GM13976 (cell line): ENCODE data around the gene MESD.

Experiments used
- DNase-seq: peaks from one replicate; pipeline ENCODE4 v3.0.0; 2012; ENCODE audit warnings: low spot score
- in situ Hi-C: fragments of 300-500 bp; cut with MboI; formaldehyde crosslinking; loops from one replicate; pipeline ENCODE4 v1.12.0; 2022; ENCODE audit warnings: low sequenced_read_pairs, mixed read lengths, inconsistent platforms; ENCODE audit not compliant: unreplicated experiment
- TF ChIP-seq, protein P1 (sequence below): IDR thresholded peaks from 2 replicates; pipeline ENCODE4 v1.5.1; 2012; ENCODE audit warnings: borderline replicate concordance, mild to moderate bottlenecking; ENCODE audit not compliant: insufficient read depth; ENCODE audit errors: extremely low read depth, missing control alignments, control extremely low read depth

MESD gene

GRCh38 chr15:81000624-81001151 lies 11.1 kb upstream of the MESD start, which contains the start of gene TLNRD1:
TLNRD1 (plus strand) TSS chr15:81000923; CDS start chr15:81002272, 1,349 bp downstream.
- in situ Hi-C loops = no loop called here
- TF ChIP-seq, protein P1, sequence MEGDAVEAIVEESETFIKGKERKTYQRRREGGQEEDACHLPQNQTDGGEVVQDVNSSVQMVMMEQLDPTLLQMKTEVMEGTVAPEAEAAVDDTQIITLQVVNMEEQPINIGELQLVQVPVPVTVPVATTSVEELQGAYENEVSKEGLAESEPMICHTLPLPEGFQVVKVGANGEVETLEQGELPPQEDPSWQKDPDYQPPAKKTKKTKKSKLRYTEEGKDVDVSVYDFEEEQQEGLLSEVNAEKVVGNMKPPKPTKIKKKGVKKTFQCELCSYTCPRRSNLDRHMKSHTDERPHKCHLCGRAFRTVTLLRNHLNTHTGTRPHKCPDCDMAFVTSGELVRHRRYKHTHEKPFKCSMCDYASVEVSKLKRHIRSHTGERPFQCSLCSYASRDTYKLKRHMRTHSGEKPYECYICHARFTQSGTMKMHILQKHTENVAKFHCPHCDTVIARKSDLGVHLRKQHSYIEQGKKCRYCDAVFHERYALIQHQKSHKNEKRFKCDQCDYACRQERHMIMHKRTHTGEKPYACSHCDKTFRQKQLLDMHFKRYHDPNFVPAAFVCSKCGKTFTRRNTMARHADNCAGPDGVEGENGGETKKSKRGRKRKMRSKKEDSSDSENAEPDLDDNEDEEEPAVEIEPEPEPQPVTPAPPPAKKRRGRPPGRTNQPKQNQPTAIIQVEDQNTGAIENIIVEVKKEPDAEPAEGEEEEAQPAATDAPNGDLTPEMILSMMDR = no peak
- peak; percentile 91 for DNase-seq

DNA sequence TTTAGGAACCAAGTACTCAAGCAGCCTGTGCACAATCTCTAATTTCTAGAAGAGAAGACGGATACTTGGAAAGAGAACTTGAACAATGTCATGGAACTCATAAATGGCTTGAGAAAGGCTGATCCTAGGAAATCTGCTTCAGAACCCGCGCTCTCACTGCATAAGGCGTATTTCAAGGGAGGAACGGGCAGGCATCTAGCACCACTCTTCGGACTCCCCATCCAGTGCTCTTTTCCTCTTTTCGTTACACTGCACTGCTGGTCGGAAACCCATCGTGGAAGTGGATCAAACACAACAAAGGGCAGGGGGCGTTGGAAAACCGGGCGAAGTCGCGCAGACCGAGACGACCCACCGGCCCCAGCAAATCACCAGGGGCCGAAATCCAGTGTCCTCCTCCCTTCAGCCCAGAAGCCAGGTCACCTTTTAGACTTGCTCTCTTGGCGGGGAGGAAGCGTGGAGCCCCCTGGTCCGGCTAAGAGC lies 10.6 kb upstream of the MESD start:
- no peak for DNase-seq
- in situ Hi-C loops = no loop called here
- TF ChIP-seq, protein P1 = no peak

DNA sequence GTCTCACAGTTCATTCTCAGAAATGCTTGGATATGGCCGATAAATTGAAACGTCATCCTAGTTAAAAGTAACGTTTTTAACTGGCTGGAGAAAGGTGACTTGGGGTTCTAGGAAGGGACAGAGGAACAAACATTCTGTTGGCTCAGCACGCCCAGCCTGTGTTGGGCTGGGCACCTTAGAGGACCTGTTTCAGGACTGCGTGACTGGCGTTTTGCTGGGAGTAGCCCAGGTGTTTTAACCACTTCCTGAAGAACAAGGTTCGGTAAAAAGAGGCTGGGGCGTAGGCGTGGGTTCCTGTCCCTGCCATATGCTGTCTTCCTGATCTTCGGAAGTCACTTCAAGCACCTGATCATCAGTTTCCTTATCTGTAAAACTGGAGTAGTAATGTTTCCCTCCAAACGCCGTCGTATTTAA lies 10.0 kb upstream of the MESD start:
- TF ChIP-seq, protein P1 = no peak
- in situ Hi-C loops = loop anchor here (25.0 kb wide), 1 partner anchor 263 kb away; no protein-coding TSS in a partner anchor
- DNase-seq = peak; percentile 41

DNA sequence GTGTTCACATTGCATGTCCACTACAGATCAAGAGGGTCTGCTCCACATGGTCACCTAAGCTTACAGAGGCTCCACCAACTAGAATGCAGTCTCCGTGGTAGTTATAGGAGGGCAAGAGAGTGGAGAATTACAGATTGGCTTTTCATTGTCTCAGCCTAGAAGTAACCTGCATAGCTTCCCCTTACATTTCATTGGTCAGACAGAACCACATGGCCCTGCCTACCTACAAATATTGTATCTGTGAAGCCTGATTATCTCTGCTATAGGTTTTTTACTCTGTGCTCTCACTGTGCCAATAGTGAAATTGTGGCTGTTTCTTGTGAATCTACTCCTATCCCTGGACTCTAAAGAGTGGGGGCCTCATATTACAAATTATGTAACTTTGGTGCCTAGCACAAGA lies 8.6 kb upstream of the MESD start:
- no peak for DNase-seq
- in situ Hi-C loops = loop anchor here (25.0 kb wide), 1 partner anchor 264 kb away; no protein-coding TSS in a partner anchor
- TF ChIP-seq, protein P1 = no peak

DNA sequence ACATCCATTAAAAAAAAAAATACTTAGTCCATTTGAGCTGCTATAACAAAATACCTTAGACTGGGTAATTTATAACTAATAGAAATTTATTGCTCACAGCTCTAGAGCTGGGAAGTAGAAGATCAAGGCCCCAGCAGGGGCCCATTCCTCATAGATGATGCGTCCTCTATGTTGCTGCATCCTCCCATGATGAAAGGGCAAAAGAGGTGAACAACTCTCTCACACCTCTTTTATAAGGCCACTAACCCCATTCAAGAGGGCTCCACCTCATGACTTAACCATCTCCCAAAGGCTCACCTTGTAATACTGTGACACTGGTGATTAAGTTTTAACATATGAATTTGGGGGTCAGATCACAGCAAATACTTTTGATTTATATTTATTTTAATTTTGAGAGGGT lies 8.1 kb upstream of the MESD start:
- in situ Hi-C loops = loop anchor here (25.0 kb wide), 1 partner anchor 265 kb away; no protein-coding TSS in a partner anchor
- TF ChIP-seq, protein P1 = no peak
- no peak for DNase-seq

DNA sequence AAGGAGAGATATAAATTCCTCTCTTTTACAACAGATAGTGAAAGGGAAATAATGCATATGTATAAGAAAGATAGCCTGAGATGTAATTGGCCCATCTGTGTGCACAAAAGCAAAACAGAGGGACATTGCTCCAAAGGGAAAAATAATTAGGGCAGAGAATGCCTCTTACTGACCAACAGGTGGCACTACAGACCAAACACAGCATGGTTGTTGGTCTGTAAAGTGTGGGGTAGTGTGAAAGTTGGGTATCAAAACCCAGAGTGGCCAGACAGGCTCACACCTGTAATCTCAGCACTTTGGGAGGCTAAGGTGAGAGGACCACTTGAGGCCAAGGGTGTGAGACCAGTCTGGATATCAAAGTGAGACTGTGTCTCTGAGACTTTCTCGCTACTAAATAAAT lies 6.6 kb upstream of the MESD start:
- DNase-seq = no peak
- in situ Hi-C loops = loop anchor here (25.0 kb wide), 1 partner anchor 266 kb away; no protein-coding TSS in a partner anchor
- TF ChIP-seq, protein P1 = peak; percentile 43

- DNase-seq = no peak
- in situ Hi-C loops = loop anchor here (25.0 kb wide), 1 partner anchor 270 kb away; no protein-coding TSS in a partner anchor
- TF ChIP-seq, protein P1 = no peak
Measured at GRCh38 chr15:80992441-80992840, 2.8 kb upstream of the MESD start.
